Fibroblast of lung (primary cell): ENCODE results near the gene FCHSD1.

Experiments
- CTCF ChIP-seq, 2 donors: IDR thresholded peaks in 1 of 2; conservative IDR thresholded peaks in 1 of 2; 1 replicate in 1 of 2; 2 replicates in 1 of 2; pipeline ENCODE4 v1.5.1; 2011 to 2012; ENCODE audit warnings: low read length in 2 of 2, control low read depth in 1 of 2, inconsistent platforms in 1 of 2, low read depth in 1 of 2, mild to moderate bottlenecking in 1 of 2
- EZH2 ChIP-seq: IDR thresholded peaks from 2 replicates; pipeline ENCODE4 v1.5.1; 2012; ENCODE audit warnings: low read length, control low read depth, mild to moderate bottlenecking; ENCODE audit errors: missing control alignments

- TF ChIP-seq CTCF (conservative IDR thresholded peaks at IDR 0.05 in 1 of 2, IDR thresholded peaks at IDR 0.05 in 1 of 2; ENCODE audit: low read depth in 1 of 2, low read length in 2 of 2) (no peak), EZH2 (no peak)
These were observed 46.4 kb upstream of the FCHSD1 start for GRCh38 chr5:141697586-141697985.
